ENCODE measurements around the gene ANKRD16.
"Not testable (repeated sequence)": the region's sequence is repeated elsewhere in the genome, so short reads cannot be mapped to it uniquely, and the experiment has no call there.

Gene ANKRD16

GRCh38 chr10:5832946-5833345, 56.7 kb downstream of the ANKRD16 start:
- DNase-seq: no peak

DNA sequence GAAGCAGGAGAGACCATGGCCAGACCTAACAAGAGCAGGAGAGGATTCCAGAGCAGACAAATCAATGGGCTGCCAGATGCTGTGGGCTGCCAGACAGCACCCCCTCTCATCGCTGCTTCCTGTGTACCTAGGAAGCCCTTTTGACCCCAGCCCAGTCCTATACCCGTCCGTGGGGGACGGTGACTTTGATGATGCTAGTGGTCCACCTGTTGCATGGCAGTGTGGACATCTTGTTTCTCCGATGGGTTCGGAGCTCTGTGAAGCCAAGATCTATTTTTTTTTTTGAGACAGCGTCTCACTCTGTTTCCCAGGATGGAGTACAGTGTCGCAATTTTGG, 58.3 kb downstream of the ANKRD16 start:
- no peak for DNase-seq

GRCh38 chr10:5830629-5831445, 58.9 kb downstream of the ANKRD16 start:
- no peak for DNase-seq

DNA sequence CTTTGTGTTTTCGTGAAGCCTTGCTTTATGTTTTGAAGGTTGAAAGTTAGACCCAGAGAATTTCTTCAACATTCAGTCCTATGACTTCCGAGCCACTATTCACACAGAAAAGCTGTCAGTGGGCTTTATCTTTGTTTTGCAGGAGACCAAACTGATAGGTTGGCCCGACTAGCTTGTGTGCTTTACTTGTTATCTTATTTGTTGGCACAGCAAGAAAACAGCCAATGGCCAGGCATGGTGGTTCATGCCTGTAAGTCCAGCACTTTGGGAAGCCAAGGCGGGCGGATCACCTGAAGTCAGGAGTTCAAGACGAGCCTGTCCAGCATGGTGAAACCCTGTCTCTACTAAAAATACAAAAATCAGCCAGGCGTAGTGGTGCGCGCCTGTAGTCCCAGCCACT, 60.4 kb downstream of the ANKRD16 start:
- DNase-seq: no peak

DNA sequence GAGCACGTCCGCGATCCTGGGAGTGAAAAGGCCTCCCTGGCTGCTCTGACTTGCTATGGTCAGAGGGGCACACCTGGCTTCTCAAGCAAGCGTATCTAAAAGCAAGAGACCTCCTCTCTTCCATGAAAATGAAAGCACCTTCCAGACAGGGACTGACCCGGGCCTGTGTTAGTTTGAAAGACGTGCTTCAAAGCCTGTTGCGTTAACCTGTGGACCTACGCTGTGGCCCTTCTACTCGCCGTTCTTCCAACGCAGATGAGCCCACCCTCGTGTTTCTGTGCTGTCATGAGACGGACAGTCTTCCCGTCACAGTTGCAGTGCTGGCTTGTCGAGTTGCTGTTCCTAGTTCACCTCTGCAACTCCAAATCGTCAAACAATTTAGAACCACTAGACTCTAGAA, 61.0 kb downstream of the ANKRD16 start:
- no peak for DNase-seq

DNA sequence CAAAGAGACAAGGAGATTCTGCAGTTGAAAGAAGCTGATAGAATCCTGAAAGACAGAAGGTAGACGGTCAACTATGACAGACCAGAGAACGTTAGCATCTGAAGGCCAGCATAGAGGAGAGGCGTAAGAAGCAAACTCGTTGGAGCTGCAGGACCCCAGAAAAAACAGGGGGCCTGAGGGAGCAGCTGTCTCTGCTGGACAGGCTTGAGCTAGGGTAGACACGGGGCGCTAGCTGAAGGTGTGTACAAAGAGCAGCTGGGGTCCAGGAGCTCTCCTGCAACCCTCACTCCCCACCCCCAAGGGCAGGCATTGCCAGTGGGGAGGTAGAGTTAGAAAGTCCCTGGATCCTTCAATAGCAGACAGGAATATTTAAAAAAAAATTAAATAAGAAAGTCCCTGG, 61.9 kb downstream of the ANKRD16 start:
- no peak for DNase-seq

DNA sequence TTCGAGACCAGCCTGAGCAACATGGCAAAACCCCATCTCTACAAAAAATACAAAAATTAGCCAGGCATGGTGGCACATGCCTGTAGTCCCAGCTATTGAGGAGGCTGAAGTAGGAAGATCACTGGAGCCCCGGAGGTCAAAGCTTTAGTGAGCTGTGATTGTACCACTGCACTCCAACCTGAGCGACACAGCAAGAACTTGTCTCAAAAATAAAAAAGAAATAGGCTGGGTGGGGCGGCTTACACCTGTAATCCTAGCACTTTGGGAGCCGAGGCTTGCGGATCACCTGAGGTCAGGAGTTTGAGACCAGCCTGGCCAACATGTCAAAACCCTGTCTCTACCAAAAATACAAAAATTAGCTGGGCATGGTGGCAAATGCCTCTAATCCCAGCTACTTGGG, 63.2 kb downstream of the ANKRD16 start:
- not testable (repeated sequence) for DNase-seq

- no peak for DNase-seq
These were observed 70.8 kb downstream of the ANKRD16 start for GRCh38 chr10:5818894-5819293.

GRCh38 chr10:5818048-5818331, 71.7 kb downstream of the ANKRD16 start:
- no peak for DNase-seq

GRCh38 chr10:5817322-5818047, 72.2 kb downstream of the ANKRD16 start:
- DNase-seq: no peak

DNA sequence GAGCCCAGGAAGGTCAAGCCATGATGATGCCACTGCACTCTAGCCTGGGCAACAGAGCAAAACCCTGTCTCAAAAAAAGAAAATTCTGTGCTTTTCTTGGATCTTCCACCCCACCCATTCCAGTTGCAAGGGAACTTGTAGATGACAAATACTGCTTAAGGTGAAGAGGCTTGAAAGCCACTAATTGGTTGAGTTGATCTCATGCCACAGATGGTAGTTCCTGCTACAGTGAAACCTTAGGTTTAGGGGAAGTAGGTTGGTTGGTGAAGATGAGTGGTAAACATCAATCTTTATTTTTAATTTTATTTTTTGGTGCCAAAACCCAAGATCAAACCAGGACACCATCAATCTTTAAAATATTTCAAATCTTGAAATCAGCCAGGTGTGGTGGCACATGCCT, 73.5 kb downstream of the ANKRD16 start:
- DNase-seq: no peak

- DNase-seq: no peak
These were observed 75.3 kb downstream of the ANKRD16 start for GRCh38 chr10:5814110-5815107.

DNA sequence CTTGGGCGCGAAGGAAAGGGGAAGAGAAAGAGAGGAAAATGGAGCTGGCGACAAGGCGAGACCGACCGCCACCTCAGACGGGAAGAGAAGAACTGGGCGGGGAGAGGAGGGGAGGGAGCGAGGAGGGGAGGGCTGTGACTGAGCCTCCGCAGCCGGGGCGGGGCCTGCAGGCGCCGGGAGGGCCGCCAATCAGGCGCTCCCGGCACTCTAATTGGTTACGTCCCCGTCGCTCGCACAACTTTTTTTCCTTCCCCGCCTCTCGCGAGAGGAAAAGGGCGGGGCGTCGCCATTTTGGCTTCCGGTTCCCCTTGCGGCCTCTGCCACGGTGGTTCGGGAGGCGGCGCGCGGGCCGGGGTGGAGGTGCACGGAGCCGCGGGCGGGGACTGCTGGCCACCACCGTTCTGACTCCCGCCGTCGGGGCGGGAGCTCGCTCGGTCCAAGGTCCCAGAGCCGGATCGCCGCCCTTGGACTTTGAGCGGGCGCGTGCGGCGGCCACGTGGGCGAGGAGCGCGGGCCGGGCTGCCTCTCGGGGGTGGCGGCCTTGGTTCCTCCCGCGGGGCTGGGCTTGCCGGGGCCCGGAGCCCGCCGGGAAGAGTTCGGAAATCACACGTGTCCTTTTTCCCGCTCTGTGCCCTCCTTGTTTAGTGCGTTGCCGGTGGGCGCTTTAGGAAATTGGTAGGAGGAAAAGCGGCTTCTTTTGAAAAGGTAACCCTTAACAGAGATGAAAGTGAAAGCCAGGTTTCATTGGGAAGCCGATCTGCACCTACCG, 76.2 kb downstream of the ANKRD16 start, which contains the start of gene GDI2:
TSS of gene GDI2 (minus strand) at position 94 of the 769 bp plus-strand sequence. CDS start 176 bp downstream, outside the sequence.
- peak; percentile 94 for DNase-seq

DNA sequence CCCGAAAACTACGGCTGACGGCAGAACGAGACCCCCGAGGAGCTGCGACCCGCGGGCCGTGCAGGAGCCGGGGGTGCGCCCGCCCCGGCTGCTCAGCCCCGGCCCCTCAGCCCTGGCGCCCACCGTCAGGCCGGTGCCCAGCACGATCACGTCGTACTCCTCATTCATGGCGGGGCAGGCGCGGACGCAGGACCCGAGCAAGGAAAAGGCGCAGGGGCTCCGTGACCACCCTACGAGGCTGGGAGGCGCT, 76.7 kb downstream of the ANKRD16 start:
- DNase-seq: no peak

GRCh38 chr10:5812283-5813090, 77.2 kb downstream of the ANKRD16 start:
- DNase-seq: peak; percentile 27
